WERI-Rb-1 (cell line): ENCODE data around the gene ZHX3.

ENCODE experiments used
- DNase-seq: peaks from one replicate; pipeline ENCODE4 v3.0.0-alpha.2; 2020
- H3K27ac ChIP-seq: fragments of 250-450 bp; sonication (Bioruptor Pico); 2 replicates; pipeline ENCODE4 v1.5.1; 2020; ENCODE audit warnings: mild to moderate bottlenecking, moderate library complexity
- H3K27me3 ChIP-seq: fragments of 250-450 bp; sonication (Bioruptor Pico); 2 replicates; pipeline ENCODE4 v1.5.1; 2021; ENCODE audit warnings: mild to moderate bottlenecking, low read depth, moderate library complexity; ENCODE audit not compliant: insufficient read depth, severe bottlenecking
- H3K36me3 ChIP-seq: fragments of 250-450 bp; sonication (Bioruptor Pico); 2 replicates; pipeline ENCODE4 v1.5.1; 2020; ENCODE audit warnings: mild to moderate bottlenecking, moderate library complexity
- H3K4me3 ChIP-seq: 2 replicates; pipeline ENCODE4 v1.5.1; 2011; ENCODE audit warnings: low read depth, mild to moderate bottlenecking, control low read depth, low read length
- H3K9me3 ChIP-seq: fragments of 250-450 bp; sonication (Bioruptor Pico); 2 replicates; pipeline ENCODE4 v1.5.1; 2021; ENCODE audit warnings: mild to moderate bottlenecking, moderate library complexity; ENCODE audit not compliant: severe bottlenecking
- CTCF ChIP-seq: IDR thresholded peaks from 2 replicates; pipeline ENCODE4 v1.5.1; 2011; ENCODE audit warnings: low read depth, mild to moderate bottlenecking, control low read depth, inconsistent platforms, low read length

The ZHX3 gene

GRCh38 chr20:41349943-41350342 lies 32.4 kb upstream of the ZHX3 start:
- no peak overlapping the region for H3K27ac ChIP-seq
- no peak for TF ChIP-seq CTCF
- H3K27me3 ChIP-seq, result no peaks in the 10 kb centered on the region
- DNase-seq, result no peak
- no peaks in the 10 kb centered on the region for H3K36me3 ChIP-seq
- no peak overlapping the region for H3K4me3 ChIP-seq
- no peaks in the 10 kb centered on the region for H3K9me3 ChIP-seq

- no peak for TF ChIP-seq CTCF
- no peaks in the 10 kb centered on the region for H3K36me3 ChIP-seq
Measured at GRCh38 chr20:41349266-41349665, 31.7 kb upstream of the ZHX3 start.

GRCh38 chr20:41348430-41349172 lies 31.1 kb upstream of the ZHX3 start:
- H3K9me3 ChIP-seq, result no peaks in the 10 kb centered on the region
- TF ChIP-seq CTCF, result no peak
- no peaks in the 10 kb centered on the region for H3K27me3 ChIP-seq
- H3K4me3 ChIP-seq, result no peak overlapping the region
- DNase-seq, result no peak
- H3K36me3 ChIP-seq, result no peaks in the 10 kb centered on the region
- H3K27ac ChIP-seq, result no peak overlapping the region

More at GRCh38 chr20:41349266-41349665, 31.7 kb upstream of the ZHX3 start:
- no peak overlapping the region for H3K4me3 ChIP-seq
- no peaks in the 10 kb centered on the region for H3K9me3 ChIP-seq
- H3K27ac ChIP-seq, result no peak overlapping the region
- no peaks in the 10 kb centered on the region for H3K27me3 ChIP-seq
- no peak for DNase-seq

GRCh38 chr20:41347523-41348429 lies 30.2 kb upstream of the ZHX3 start:
- Histone ChIP-seq H3K9me3 (no peaks in the 10 kb centered on the region), H3K4me3 (no peak overlapping the region), H3K27me3 (no peaks in the 10 kb centered on the region), H3K36me3 (no peaks in the 10 kb centered on the region), H3K27ac (no peak overlapping the region)
- DNase-seq, result no peak
- TF ChIP-seq CTCF, result no peak

GRCh38 chr20:41345729-41346067 lies 28.2 kb upstream of the ZHX3 start:
- DNase-seq, result no peak
- Histone ChIP-seq H3K27ac (no peak overlapping the region), H3K4me3 (no peak overlapping the region), H3K36me3 (no peaks in the 10 kb centered on the region), H3K27me3 (no peaks in the 10 kb centered on the region), H3K9me3 (no peaks in the 10 kb centered on the region)
- TF ChIP-seq CTCF, result no peak
